HepG2 (cell line): Measurements from ENCODE around the gene PTPN14. TPM values are rescaled to one million over a fixed set of nuclear protein-coding genes. Genes with fewer than 3 reads are reported as not detected.

Experiments
- ATAC-seq: fragments of 200-7000 bp; cut with Tn5 transposase; 3 replicates; pipeline ENCODE4 v1.9.1; 2020; ENCODE audit warnings: mild to moderate bottlenecking, moderate library complexity
- BruUV-seq: library from RNA; stranded (reverse); fragments of 400-500 nt; replicated peaks from 2 replicates; lab custom pipeline; 2021; lab: Mats Ljungman, UMichigan
- CTCF ChIA-PET: fragments of 300-600 bp; formaldehyde crosslinking; extraction: SDS; loops from one replicate; lab custom pipeline; 2021; ENCODE audit warnings: low total read pairs, inconsistent platforms, low intra/inter-chr PET ratio; lab: Yijun Ruan, JAX
- POLR2A ChIA-PET: fragments of 350-600 bp; sonication (Branson Sonifier 250); formaldehyde crosslinking; loops from one replicate; lab custom pipeline; 2020; ENCODE audit warnings: antibody characterized with exemption, inconsistent platforms; lab: Yijun Ruan, JAX
- DNase-seq: peaks from one replicate; pipeline ENCODE4 v3.0.0-alpha.2; 2015; ENCODE audit warnings: low spot score
- FAIRE-seq: peaks from 3 replicates; lab custom pipeline; 2011; peaks lifted over from hg19 to GRCh38; lab: Jason Lieb, UNC
- H2AFZ ChIP-seq: one replicate; pipeline ENCODE4 v1.6.1; 2011; ENCODE audit warnings: low read length, inconsistent platforms
- H3K27ac ChIP-seq: fragments of 300-600 bp; 3 replicates; pipeline ENCODE4 v1.8.0; 2011; ENCODE audit warnings: mixed run types, mild to moderate bottlenecking, mixed read lengths, low read length, inconsistent platforms; ENCODE audit not compliant: insufficient read depth; ENCODE audit errors: extremely low read length
- H3K27me3 ChIP-seq, 2 experiments: fragments of 200-600 bp in 1 of 2; 2 replicates in 1 of 2; 3 replicates in 1 of 2; pipeline versions ENCODE4 v1.6.0 to v1.8.0; 2011; ENCODE audit warnings: low read length in 2 of 2, mild to moderate bottlenecking in 2 of 2, moderate library complexity in 2 of 2, inconsistent platforms in 1 of 2; ENCODE audit not compliant: insufficient read depth in 2 of 2, control insufficient read depth in 1 of 2
- H3K36me3 ChIP-seq, 2 experiments: fragments of 200-600 bp in 1 of 2; replicated peaks in 1 of 2; 2 replicates in 1 of 2; 3 replicates in 1 of 2; pipeline versions ENCODE4 v1.5.1 to v1.8.0; 2011; ENCODE audit warnings: low read length in 2 of 2, inconsistent platforms in 1 of 2; ENCODE audit not compliant: insufficient read depth in 2 of 2, control insufficient read depth in 1 of 2
- H3K4me1 ChIP-seq: 2 replicates; pipeline ENCODE4 v1.5.1; 2012; ENCODE audit warnings: low read length, inconsistent platforms; ENCODE audit not compliant: insufficient read depth
- H3K4me2 ChIP-seq: 2 replicates; pipeline ENCODE4 v1.6.0; 2011; ENCODE audit warnings: low read depth, low read length, inconsistent platforms
- H3K4me3 ChIP-seq, 3 experiments: fragments of 200-600 bp in 1 of 3; sonication (generic), shearing (Covaris generic) in 1 of 3; replicated peaks in 1 of 3; 2 replicates each; pipeline ENCODE4 v1.5.1; 2011 to 2016; ENCODE audit warnings: low read length in 3 of 3, inconsistent platforms in 2 of 3, low read depth in 2 of 3, mild to moderate bottlenecking in 2 of 3, control low read depth in 1 of 3, mixed read lengths in 1 of 3; ENCODE audit not compliant: insufficient read depth in 1 of 3
- H3K79me2 ChIP-seq: one replicate; pipeline ENCODE4 v1.6.1; 2011; ENCODE audit warnings: low read length, inconsistent platforms; ENCODE audit not compliant: insufficient read depth
- H3K9ac ChIP-seq: 2 replicates; pipeline ENCODE4 v1.6.0; 2011; ENCODE audit warnings: mild to moderate bottlenecking, low read depth, low read length, inconsistent platforms; ENCODE audit not compliant: insufficient read depth
- H3K9me3 ChIP-seq: 2 replicates; pipeline ENCODE4 v1.5.1; 2012; ENCODE audit warnings: mild to moderate bottlenecking, low read length
- H4K20me1 ChIP-seq: 2 replicates; pipeline ENCODE4 v1.6.0; 2011; ENCODE audit warnings: inconsistent platforms, mild to moderate bottlenecking, low read length, moderate library complexity; ENCODE audit not compliant: insufficient read depth
- BHLHE40 ChIP-seq: IDR thresholded peaks from 2 replicates; pipeline ENCODE4 v1.6.1; 2011; ENCODE audit warnings: low read length, improper control_type of control experiment
- CENPX ChIP-seq: sonication (generic); formaldehyde crosslinking; IDR thresholded peaks from 2 replicates; pipeline ENCODE4 v1.9.0; 2021; ENCODE audit warnings: mild to moderate bottlenecking, missing genetic modification reagents, moderate library complexity
- NFE2L2 ChIP-seq: fragments of 150-350 bp; IDR thresholded peaks from 2 replicates; pipeline ENCODE4 v1.6.1; 2014; ENCODE audit warnings: low read length
- RARA ChIP-seq: IDR thresholded peaks from 2 replicates; pipeline ENCODE4 v1.6.1; 2016; ENCODE audit warnings: missing genetic modification reagents, missing compliant biosample characterization
- SPEN ChIP-seq: sonication (generic); formaldehyde crosslinking; IDR thresholded peaks from 2 replicates; pipeline ENCODE4 v1.5.1; 2020; ENCODE audit warnings: low read depth, mild to moderate bottlenecking, missing genetic modification reagents
- ZBTB38 ChIP-seq: sonication (generic); formaldehyde crosslinking; IDR thresholded peaks from 2 replicates; pipeline ENCODE4 v1.5.1; 2020; ENCODE audit warnings: mild to moderate bottlenecking, missing genetic modification reagents
- ZFP1 ChIP-seq: IDR thresholded peaks from 2 replicates; pipeline ENCODE4 v1.6.1; 2016
- ZMYM4 ChIP-seq: sonication (generic); formaldehyde crosslinking; IDR thresholded peaks from 2 replicates; pipeline ENCODE4 v1.8.1; 2023; ENCODE audit warnings: mild to moderate bottlenecking, missing genetic modification reagents
- WGBS: methylation state at CpG from one replicate; pipeline ENCODE4 v1.1.6; 2017; ENCODE audit warnings: low lambda C conversion rate; 5-methylcytosine and 5-hydroxymethylcytosine counted together
- in situ Hi-C: cut with HindIII; loops from 2 replicates; pipeline ENCODE4 v1.10.0; 2017; ENCODE audit warnings: low pct_unique_long_range_greater_than_20kb; ENCODE audit not compliant: extremely low pct_ligation_motif_present
- intact Hi-C: fragments of 100-400 bp; cut with micrococcal nuclease; formaldehyde crosslinking; loops from one replicate; pipeline ENCODE4 v1.10.0; 2022; ENCODE audit not compliant: unreplicated experiment
- polyA plus RNA-seq, 8 experiments: library from polyadenylated mRNA; depleted of rRNA in 3 of 8; stranded (reverse) in 7 of 8; unstranded in 1 of 8; fragments of >200 nt; fragmentation: Illumina TruSeq in 4 of 8; extraction: Trizol in 4 of 8; gene quantifications; 2 replicates each; pipeline versions ENCODE4 v1.2.1 to v1.2.3, GENCODE V29; 2011 to 2016; ENCODE audit warnings: low read depth in 4 of 8, missing spikeins in 1 of 8, mixed read lengths in 1 of 8; ENCODE audit not compliant: insufficient read depth in 1 of 8
- total RNA-seq, 5 experiments: library from RNA; depleted of rRNA; stranded (reverse); fragments of >200 nt; fragmentation: Illumina TruSeq; extraction: Trizol; gene quantifications; 2 replicates each; pipeline ENCODE4 v1.2.3, GENCODE V29; 2016; ENCODE audit warnings: low read depth in 1 of 5
- TF ChIP-seq, protein P1 (sequence below): IDR thresholded peaks from 2 replicates; pipeline ENCODE4 v1.6.1; 2016; ENCODE audit warnings: low read depth
- TF ChIP-seq, protein P2 (sequence below): sonication (generic); formaldehyde crosslinking; IDR thresholded peaks from 2 replicates; pipeline ENCODE4 v1.4.0; 2020; ENCODE audit warnings: mild to moderate bottlenecking, missing genetic modification reagents
- TF ChIP-seq, protein P3 (sequence below): sonication (generic); formaldehyde crosslinking; IDR thresholded peaks from 2 replicates; pipeline ENCODE4 v1.5.1; 2020; ENCODE audit warnings: mild to moderate bottlenecking, missing genetic modification reagents, moderate library complexity
- TF ChIP-seq, protein P4 (sequence below): sonication (generic); formaldehyde crosslinking; IDR thresholded peaks from 2 replicates; pipeline ENCODE4 v1.8.1; 2023; ENCODE audit warnings: mild to moderate bottlenecking, inconsistent platforms, moderate library complexity, missing genetic modification reagents, borderline replicate concordance
- TF ChIP-seq, protein P5 (sequence below): sonication (generic); formaldehyde crosslinking; IDR thresholded peaks from 2 replicates; pipeline ENCODE4 v1.4.0; 2020; ENCODE audit warnings: missing genetic modification reagents, borderline replicate concordance
- TF ChIP-seq, protein P6 (sequence below): sonication (generic); formaldehyde crosslinking; IDR thresholded peaks from 2 replicates; pipeline ENCODE4 v1.4.0; 2020; ENCODE audit warnings: missing genetic modification reagents

The PTPN14 gene
- total and polyA plus RNA-seq, 2 of the 13 experiments (the other 11 are each of a cell fraction or from before 2014, with no cell fraction given): 3.9 to 4.7 TPM

DNA sequence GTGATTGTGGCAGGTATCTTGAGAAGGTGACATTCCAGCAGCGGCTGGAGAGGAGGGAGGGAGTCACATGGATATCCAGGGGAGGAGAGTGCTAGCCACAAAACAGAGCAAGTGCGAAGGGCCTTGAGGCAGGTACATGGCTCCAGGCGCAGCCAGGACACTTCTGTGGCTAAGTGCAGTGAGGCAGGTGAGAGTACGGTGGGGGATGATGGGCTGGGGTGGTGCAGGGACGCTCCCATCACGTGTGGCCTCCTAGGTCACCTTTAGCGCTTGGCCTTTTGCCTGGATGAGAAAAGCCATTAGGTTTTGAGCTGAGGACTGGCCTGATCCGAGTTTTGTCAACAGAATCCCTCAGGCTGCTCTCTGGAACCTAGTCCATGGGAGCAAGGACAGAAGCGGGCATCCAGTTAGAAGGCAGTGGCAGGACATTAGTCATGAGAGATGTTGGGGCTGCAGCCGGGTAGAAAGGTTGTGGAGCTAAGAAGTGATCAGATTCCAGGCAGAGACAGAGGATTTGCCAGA, 238.8 kb downstream of the PTPN14 start:
- H3K9ac ChIP-seq: no peak overlapping the region
- DNase-seq: no peak
- H3K36me3 ChIP-seq: peaks cover 9 to 40% of the 10 kb centered on the region in 2 experiments; a peak in 4 of 5 replicates
- H2AFZ ChIP-seq: no peak overlapping the region
- in situ Hi-C loops: no loop called here
- intact Hi-C loops: no loop called here
- H3K79me2 ChIP-seq: peaks cover 24% of the 10 kb centered on the region
- FAIRE-seq: no peak
- no peaks in the 10 kb centered on the region for H3K27me3 ChIP-seq
- H3K9me3 ChIP-seq: no peaks in the 10 kb centered on the region
- ChIA-PET POLR2A (no interaction called here), CTCF (no interaction called here)
- 75% methylated on average over 8 of the region's 10 CpGs for WGBS
- H3K27ac ChIP-seq: peak overlapping the region; percentile 31
- no peak overlapping the region for H3K4me3 ChIP-seq
- no TSS peak for BruUV-seq
- H3K4me1 ChIP-seq: peaks cover 36% of the 10 kb centered on the region
- peak; percentile 59 for ATAC-seq
- no peak overlapping the region for H3K4me2 ChIP-seq
- H4K20me1 ChIP-seq: 0 out of 2 replicates have a peak, but pooled peaks cover 4% of the 10 kb centered on the region
- TF ChIP-seq, protein P1, sequence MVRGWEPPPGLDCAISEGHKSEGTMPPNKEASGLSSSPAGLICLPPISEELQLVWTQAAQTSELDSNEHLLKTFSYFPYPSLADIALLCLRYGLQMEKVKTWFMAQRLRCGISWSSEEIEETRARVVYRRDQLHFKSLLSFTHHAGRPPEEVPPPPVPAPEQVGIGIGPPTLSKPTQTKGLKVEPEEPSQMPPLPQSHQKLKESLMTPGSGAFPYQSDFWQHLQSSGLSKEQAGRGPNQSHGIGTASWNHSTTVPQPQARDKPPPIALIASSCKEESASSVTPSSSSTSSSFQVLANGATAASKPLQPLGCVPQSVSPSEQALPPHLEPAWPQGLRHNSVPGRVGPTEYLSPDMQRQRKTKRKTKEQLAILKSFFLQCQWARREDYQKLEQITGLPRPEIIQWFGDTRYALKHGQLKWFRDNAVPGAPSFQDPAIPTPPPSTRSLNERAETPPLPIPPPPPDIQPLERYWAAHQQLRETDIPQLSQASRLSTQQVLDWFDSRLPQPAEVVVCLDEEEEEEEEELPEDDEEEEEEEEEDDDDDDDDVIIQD (CRISPR knock-in tag): peak; percentile 47; the same call in 1 of the 2 replicates
- peak; percentile 49; the same call in 1 of the 2 replicates for TF ChIP-seq ZBTB38 (CRISPR knock-in tag)
- TF ChIP-seq, protein P2, sequence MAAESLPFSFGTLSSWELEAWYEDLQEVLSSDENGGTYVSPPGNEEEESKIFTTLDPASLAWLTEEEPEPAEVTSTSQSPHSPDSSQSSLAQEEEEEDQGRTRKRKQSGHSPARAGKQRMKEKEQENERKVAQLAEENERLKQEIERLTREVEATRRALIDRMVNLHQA: no peak
- TF ChIP-seq CENPX: no peak
- TF ChIP-seq, protein P3, sequence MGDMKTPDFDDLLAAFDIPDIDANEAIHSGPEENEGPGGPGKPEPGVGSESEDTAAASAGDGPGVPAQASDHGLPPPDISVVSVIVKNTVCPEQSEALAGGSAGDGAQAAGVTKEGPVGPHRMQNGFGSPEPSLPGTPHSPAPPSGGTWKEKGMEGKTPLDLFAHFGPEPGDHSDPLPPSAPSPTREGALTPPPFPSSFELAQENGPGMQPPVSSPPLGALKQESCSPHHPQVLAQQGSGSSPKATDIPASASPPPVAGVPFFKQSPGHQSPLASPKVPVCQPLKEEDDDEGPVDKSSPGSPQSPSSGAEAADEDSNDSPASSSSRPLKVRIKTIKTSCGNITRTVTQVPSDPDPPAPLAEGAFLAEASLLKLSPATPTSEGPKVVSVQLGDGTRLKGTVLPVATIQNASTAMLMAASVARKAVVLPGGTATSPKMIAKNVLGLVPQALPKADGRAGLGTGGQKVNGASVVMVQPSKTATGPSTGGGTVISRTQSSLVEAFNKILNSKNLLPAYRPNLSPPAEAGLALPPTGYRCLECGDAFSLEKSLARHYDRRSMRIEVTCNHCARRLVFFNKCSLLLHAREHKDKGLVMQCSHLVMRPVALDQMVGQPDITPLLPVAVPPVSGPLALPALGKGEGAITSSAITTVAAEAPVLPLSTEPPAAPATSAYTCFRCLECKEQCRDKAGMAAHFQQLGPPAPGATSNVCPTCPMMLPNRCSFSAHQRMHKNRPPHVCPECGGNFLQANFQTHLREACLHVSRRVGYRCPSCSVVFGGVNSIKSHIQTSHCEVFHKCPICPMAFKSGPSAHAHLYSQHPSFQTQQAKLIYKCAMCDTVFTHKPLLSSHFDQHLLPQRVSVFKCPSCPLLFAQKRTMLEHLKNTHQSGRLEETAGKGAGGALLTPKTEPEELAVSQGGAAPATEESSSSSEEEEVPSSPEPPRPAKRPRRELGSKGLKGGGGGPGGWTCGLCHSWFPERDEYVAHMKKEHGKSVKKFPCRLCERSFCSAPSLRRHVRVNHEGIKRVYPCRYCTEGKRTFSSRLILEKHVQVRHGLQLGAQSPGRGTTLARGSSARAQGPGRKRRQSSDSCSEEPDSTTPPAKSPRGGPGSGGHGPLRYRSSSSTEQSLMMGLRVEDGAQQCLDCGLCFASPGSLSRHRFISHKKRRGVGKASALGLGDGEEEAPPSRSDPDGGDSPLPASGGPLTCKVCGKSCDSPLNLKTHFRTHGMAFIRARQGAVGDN (CRISPR knock-in tag): peak; percentile 5; the same call in 1 of the 2 replicates
- TF ChIP-seq NFE2L2: no peak
- peak; percentile 43; the same call in 1 of the 2 replicates for TF ChIP-seq ZMYM4
- TF ChIP-seq, protein P4, sequence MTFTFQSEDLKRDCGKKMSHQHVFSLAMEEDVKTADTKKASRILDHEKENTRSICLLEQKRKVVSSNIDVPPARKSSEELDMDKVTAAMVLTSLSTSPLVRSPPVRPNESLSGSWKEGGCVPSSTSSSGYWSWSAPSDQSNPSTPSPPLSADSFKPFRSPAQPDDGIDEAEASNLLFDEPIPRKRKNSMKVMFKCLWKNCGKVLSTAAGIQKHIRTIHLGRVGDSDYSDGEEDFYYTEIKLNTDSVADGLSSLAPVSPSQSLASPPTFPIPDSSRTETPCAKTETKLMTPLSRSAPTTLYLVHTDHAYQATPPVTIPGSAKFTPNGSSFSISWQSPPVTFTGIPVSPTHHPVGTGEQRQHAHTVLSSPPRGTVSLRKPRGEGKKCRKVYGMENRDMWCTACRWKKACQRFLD: no peak
- TF ChIP-seq SPEN (CRISPR knock-in tag): no peak
- TF ChIP-seq RARA (CRISPR knock-in tag): peak; percentile 38; the same call in 1 of the 2 replicates
- no peak for TF ChIP-seq ZFP1 (CRISPR knock-in tag)
- TF ChIP-seq, protein P5, sequence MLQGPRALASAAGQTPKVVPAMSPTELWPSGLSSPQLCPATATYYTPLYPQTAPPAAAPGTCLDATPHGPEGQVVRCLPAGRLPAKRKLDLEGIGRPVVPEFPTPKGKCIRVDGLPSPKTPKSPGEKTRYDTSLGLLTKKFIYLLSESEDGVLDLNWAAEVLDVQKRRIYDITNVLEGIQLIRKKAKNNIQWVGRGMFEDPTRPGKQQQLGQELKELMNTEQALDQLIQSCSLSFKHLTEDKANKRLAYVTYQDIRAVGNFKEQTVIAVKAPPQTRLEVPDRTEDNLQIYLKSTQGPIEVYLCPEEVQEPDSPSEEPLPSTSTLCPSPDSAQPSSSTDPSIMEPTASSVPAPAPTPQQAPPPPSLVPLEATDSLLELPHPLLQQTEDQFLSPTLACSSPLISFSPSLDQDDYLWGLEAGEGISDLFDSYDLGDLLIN (CRISPR knock-in tag): no peak
- TF ChIP-seq, protein P6, sequence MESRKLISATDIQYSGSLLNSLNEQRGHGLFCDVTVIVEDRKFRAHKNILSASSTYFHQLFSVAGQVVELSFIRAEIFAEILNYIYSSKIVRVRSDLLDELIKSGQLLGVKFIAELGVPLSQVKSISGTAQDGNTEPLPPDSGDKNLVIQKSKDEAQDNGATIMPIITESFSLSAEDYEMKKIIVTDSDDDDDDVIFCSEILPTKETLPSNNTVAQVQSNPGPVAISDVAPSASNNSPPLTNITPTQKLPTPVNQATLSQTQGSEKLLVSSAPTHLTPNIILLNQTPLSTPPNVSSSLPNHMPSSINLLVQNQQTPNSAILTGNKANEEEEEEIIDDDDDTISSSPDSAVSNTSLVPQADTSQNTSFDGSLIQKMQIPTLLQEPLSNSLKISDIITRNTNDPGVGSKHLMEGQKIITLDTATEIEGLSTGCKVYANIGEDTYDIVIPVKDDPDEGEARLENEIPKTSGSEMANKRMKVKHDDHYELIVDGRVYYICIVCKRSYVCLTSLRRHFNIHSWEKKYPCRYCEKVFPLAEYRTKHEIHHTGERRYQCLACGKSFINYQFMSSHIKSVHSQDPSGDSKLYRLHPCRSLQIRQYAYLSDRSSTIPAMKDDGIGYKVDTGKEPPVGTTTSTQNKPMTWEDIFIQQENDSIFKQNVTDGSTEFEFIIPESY (CRISPR knock-in tag): peak; percentile 48; the same call in 1 of the 2 replicates
- TF ChIP-seq BHLHE40: peak; percentile 68
